Activated naive CD4-positive, alpha-beta T cell treated with anti-CD3 and anti-CD28 coated beads, Interleukin-2, amount 50 U/mL, for 24 hours (primary cell): ENCODE data around the gene UBE2G1.

Source experiments
- H3K27ac Mint-ChIP-seq: one replicate; pipeline ENCODE4 v1.8.0; 2021; ENCODE audit warnings: mild to moderate bottlenecking, mixed read lengths
- H3K27me3 Mint-ChIP-seq: one replicate; pipeline ENCODE4 v1.8.0; 2021; ENCODE audit warnings: mixed read lengths
- H3K36me3 Mint-ChIP-seq: one replicate; pipeline ENCODE4 v1.8.0; 2021; ENCODE audit warnings: mixed read lengths
- H3K4me1 Mint-ChIP-seq: one replicate; pipeline ENCODE4 v1.8.0; 2021; ENCODE audit warnings: mixed read lengths
- H3K4me3 Mint-ChIP-seq: one replicate; pipeline ENCODE4 v1.8.0; 2021; ENCODE audit warnings: mild to moderate bottlenecking, mixed read lengths
- H3K9me3 Mint-ChIP-seq: one replicate; pipeline ENCODE4 v1.8.0; 2021; ENCODE audit warnings: mixed read lengths

The UBE2G1 gene

GRCh38 chr17:4235372-4236279, 130.8 kb downstream of the UBE2G1 start:
- peaks cover 19% of the 10 kb centered on the region for H3K4me1 Mint-ChIP-seq
- H3K36me3 Mint-ChIP-seq, result peaks cover 8% of the 10 kb centered on the region
- H3K27ac Mint-ChIP-seq, result no peak overlapping the region
- no peaks in the 10 kb centered on the region for H3K9me3 Mint-ChIP-seq
- no peak overlapping the region for H3K4me3 Mint-ChIP-seq
- H3K27me3 Mint-ChIP-seq, result no peaks in the 10 kb centered on the region

DNA sequence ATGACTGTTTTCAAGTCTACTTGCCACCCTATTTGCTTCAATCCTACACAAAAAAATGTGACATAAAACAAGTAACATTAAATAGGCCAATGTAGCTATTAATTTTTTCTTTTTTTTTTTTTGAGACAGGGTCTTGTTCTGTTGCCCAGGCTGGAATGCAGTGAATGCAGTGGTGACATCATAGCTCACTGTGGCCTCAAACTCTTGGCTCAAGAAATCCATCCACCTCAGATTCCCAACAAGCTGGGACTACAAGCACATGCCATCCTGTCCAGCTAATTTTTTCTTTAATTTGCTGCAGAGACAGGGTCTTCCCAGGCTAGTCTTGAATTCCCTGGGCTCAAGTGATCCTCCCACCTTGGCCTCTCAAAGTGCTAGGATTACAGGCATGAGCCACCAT, 132.1 kb downstream of the UBE2G1 start:
- H3K36me3 Mint-ChIP-seq, result peaks cover 9% of the 10 kb centered on the region

DNA sequence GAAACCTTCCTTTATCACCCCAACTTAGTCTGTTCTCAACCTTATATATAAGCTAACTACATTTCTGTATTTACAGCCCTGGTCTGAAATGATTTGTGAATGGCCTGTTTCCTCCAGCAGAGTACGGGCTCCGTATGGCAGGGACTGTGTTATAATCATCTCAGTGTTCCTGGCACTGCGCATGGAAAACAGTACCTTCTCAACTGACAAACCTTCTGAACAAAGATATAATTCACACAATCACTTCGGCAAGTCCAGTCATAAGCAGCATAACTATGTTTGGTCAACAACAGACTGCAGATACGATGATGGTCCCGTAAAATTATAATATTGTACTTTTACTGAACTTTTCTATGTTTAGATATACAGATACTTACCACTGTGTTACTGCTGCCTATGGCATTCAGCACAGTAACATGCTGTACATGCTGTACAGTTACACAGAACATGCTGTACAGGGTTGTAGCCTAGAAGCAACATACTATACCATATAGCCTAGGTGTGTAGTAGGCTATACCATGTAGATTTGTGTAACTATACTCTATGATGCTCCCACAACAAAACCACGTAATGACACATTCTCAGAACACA, 132.7 kb downstream of the UBE2G1 start:
- peaks cover 10% of the 10 kb centered on the region for H3K36me3 Mint-ChIP-seq
- no peak overlapping the region for H3K27ac Mint-ChIP-seq
- H3K4me1 Mint-ChIP-seq, result peaks cover 19% of the 10 kb centered on the region
- H3K4me3 Mint-ChIP-seq, result no peak overlapping the region
- H3K27me3 Mint-ChIP-seq, result no peaks in the 10 kb centered on the region
- H3K9me3 Mint-ChIP-seq, result no peaks in the 10 kb centered on the region

More for the DNA sequence above, 132.1 kb downstream of the UBE2G1 start:
- Mint-ChIP-seq H3K27me3 (no peaks in the 10 kb centered on the region), H3K4me1 (peaks cover 19% of the 10 kb centered on the region), H3K27ac (no peak overlapping the region), H3K9me3 (no peaks in the 10 kb centered on the region), H3K4me3 (no peak overlapping the region)

GRCh38 chr17:4232168-4232813, 134.2 kb downstream of the UBE2G1 start:
- H3K27ac Mint-ChIP-seq, result peak overlapping the region; percentile 85
- peaks cover 19% of the 10 kb centered on the region for H3K4me1 Mint-ChIP-seq
- peaks cover 10% of the 10 kb centered on the region for H3K36me3 Mint-ChIP-seq
- H3K27me3 Mint-ChIP-seq, result no peaks in the 10 kb centered on the region
- no peaks in the 10 kb centered on the region for H3K9me3 Mint-ChIP-seq
- H3K4me3 Mint-ChIP-seq, result no peak overlapping the region

DNA sequence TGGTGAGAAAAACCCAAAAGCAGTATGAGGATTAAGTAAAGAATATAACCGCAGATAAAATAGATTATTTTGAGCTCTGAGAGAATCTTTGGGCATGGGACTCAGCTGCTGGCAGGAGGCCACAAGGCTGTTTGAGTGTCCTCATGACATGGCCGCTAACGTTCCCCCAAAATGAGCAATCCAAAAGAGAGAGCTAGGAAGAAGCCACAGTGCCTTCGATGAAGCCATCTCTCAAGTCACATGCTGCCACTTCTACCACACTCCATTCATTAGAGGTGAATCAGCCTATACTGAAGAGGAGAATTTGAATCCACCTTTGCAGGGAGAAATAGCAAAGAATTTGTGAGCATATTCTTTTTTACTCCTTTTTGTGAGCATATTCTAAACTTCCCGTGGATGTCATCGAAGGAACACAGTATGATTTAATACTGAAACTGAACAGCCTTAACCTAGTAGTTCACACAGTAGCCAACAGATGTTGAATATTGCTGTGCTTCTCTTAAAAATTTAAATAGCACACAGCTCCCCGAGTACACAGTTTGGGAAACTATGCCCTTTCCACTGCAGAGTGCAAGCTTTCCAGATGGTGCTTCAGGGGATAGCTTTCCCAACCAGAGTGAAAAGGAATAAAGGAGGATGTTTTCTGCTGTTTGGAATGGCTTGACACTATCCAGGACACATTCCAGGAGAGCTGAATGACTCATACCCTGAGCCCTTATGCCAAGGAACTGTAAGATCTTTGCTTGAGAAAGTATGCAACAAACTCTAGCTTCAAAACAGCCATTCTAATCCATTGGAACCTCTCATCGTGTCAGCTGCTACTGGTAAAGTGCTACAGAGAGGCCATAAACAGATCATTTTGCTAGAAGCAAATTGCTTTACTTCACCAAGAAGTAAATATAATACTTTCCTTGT, 136.6 kb downstream of the UBE2G1 start:
- Mint-ChIP-seq H3K4me3 (no peak overlapping the region), H3K36me3 (peaks cover 8% of the 10 kb centered on the region), H3K9me3 (no peaks in the 10 kb centered on the region), H3K27ac (no peak overlapping the region), H3K4me1 (peaks cover 19% of the 10 kb centered on the region), H3K27me3 (no peaks in the 10 kb centered on the region)

DNA sequence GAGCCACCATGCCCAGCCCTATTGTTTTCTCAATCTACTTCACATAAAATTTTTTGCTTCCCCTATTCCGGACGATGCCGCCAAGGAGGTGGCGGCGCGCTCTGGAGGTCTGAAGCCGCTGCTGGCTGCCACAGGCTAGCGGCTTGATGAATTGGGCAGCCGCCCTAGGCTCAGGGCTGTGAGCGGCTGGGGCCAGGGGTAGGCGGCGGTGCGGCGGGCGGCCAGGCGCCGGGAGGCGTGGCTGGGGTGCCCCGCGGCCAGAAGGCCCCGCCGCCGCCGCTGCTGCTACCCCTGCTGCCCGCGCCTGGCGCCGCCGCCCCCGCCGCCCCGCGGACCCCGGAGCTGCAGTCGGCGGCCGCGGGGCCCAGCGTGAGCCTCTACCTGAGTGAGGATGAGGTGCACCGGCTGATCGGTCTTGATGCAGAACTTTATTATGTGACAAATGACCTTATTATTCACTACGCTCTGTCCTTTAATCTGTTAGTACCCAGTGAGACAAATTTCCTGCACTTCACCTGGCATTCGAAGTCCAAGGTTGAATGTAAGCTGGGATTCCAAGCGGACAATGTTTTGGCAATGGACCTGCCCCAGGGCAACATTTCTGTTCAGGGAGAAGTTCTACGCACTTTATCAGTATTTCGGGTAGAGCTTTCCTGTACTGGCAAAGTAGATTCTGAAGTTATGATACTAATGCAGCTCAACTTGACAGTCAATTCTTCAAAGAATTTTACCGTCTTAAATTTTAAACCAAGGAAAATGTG, 144.4 kb downstream of the UBE2G1 start:
- no peak overlapping the region for H3K27ac Mint-ChIP-seq
- H3K9me3 Mint-ChIP-seq, result no peaks in the 10 kb centered on the region
- no peaks in the 10 kb centered on the region for H3K4me1 Mint-ChIP-seq
- H3K36me3 Mint-ChIP-seq, result peaks cover 4% of the 10 kb centered on the region
- no peak overlapping the region for H3K4me3 Mint-ChIP-seq
- no peaks in the 10 kb centered on the region for H3K27me3 Mint-ChIP-seq

DNA sequence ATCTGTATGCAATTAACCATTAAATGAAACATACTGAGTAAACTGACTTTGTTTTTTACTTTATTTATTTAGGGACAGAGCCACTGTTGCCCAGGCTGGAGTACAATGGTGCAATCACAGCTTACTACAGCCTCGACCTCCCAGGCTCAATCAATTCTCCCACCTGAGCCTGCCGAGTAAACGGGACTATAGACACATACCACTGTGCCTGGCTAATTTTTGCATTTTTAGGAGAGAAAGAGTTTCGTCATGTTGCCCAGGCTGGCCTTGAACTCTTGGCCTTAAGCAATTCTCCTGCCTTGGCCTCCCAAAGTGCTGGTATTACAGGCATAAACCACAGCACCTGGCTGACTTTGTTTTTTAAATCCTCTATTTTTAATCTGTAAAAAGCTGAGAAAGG, 145.3 kb downstream of the UBE2G1 start:
- H3K4me3 Mint-ChIP-seq, result no peak overlapping the region
- no peaks in the 10 kb centered on the region for H3K9me3 Mint-ChIP-seq
- H3K27ac Mint-ChIP-seq, result no peak overlapping the region
- H3K4me1 Mint-ChIP-seq, result peaks cover 3% of the 10 kb centered on the region
- peaks cover 7% of the 10 kb centered on the region for H3K36me3 Mint-ChIP-seq
- no peaks in the 10 kb centered on the region for H3K27me3 Mint-ChIP-seq

GRCh38 chr17:4220655-4221054, 145.8 kb downstream of the UBE2G1 start:
- H3K27ac Mint-ChIP-seq, result peak overlapping the region; percentile 55
- H3K9me3 Mint-ChIP-seq, result no peaks in the 10 kb centered on the region
- H3K4me1 Mint-ChIP-seq, result peaks cover 5% of the 10 kb centered on the region
- peaks cover 7% of the 10 kb centered on the region for H3K36me3 Mint-ChIP-seq
- no peak overlapping the region for H3K4me3 Mint-ChIP-seq
- H3K27me3 Mint-ChIP-seq, result no peaks in the 10 kb centered on the region
